Amniotic epithelial cell (primary cell): Measurements from ENCODE around the gene ZCCHC2.
A peak's percentile ranks its signal among the peaks of the same experiment; 100 is the strongest.

ENCODE experiments used
- DNase-seq: peaks from one replicate; pipeline ENCODE4 v3.0.0-alpha.2; 2010; ENCODE audit warnings: low read depth

ZCCHC2 gene

GRCh38 chr18:62538881-62539280, 16.1 kb downstream of the ZCCHC2 start:
- no peak for DNase-seq

GRCh38 chr18:62539284-62540165, 16.7 kb downstream of the ZCCHC2 start:
- no peak for DNase-seq

GRCh38 chr18:62543021-62543420, 20.2 kb downstream of the ZCCHC2 start:
- no peak for DNase-seq

DNA sequence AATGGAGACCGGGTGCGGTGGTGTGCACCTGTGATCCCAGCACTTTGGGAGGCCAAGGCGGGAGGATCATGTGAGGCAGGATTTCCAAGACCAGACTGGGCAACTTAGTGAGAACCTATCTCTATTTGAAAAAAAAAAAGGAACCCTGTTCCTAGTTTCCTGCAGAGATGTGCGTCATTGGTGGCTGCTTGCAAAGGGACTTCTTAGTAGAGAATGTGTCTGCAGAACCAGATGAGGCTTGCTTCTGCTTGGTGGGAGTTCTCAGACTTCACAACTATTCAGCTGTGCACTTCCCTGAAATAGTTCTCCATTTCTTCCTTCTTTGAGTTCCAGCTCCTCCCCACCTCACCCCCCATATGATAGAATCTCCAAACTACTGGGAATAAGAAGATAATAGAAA, 22.3 kb downstream of the ZCCHC2 start:
- DNase-seq: no peak

- no peak for DNase-seq
These were observed 26.9 kb downstream of the ZCCHC2 start for GRCh38 chr18:62549755-62550154.

DNA sequence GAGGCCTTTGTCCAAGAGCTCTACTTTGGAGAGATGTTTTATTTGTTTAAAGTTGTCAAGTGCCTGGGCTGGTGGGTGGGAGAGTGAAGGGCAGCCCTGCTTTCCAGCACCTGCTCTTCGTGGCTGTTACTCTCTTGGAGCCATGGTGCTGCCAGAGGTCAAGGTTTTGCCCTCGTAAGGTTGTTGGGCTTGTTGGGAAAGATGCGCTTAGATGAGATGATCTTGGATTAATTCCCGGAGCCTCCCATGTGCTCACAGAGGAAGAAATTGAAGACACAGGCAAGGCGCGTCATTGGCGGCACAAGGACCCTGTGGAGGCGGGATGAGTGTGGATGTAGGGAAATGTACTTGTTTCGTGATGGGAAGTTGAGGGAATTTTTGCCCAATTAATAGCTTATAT, 27.9 kb downstream of the ZCCHC2 start:
- no peak for DNase-seq

- DNase-seq: no peak
These were observed 29.2 kb downstream of the ZCCHC2 start for GRCh38 chr18:62551972-62552513.

DNA sequence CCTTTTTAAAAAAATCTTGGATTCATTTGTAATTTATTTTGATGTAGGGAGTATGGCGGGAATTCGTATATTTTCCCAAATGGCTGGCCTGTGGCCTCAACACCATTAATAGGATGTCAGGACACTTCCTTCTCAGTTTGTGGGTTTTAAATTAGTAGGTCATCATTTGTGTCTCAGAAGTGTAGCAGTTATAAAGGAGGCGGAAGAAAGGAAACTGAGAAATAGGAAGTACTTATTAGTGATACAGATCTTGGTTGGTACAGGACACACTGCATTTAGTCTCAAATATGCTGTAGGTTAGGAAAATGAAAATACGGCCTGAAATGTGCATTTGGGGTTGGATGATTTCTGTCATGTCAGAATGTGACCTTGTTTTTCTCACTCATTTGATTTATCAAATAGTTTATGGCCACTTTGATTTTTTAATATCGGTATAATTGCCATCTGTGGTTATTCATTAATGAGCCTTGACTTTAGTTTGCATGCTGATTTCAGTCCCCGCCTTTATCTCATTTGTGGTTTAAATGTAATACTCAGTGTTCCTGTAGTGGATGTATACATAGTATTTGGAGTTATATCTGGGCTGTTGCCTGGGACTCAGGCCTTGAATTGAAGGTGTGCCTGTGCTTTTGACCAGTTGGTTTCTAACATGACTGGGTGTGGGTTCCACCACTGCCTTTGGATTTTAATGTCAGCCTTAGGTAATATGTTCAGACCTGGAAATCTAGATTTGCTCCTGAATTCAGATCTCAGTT, 31.4 kb downstream of the ZCCHC2 start:
- DNase-seq: no peak

- peak; percentile 36 for DNase-seq
These were observed 32.3 kb downstream of the ZCCHC2 start for GRCh38 chr18:62555135-62555534.

DNA sequence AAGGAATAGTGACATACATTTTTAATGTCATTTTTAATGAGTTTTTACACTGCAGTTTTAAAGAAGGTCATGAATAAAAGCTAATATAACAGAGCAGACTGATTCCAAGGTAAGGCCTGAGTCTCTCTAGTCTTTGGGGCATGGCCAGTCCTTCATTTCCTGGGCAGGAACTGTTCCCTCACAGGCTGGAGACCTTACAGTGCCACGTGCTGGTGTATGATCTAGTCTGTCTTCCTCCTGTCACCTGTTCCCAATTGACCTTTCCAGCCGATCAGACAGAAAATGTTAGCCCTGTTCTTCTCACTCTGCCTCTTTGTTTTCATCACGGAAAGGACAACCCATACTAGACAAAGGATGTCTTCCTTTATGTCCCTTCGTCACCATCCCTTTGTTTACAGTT, 33.6 kb downstream of the ZCCHC2 start:
- DNase-seq: no peak

GRCh38 chr18:62558015-62558663, 35.3 kb downstream of the ZCCHC2 start:
- no peak for DNase-seq

- DNase-seq: no peak
These were observed 41.2 kb downstream of the ZCCHC2 start for GRCh38 chr18:62564044-62564443.

GRCh38 chr18:62566199-62566598, 43.4 kb downstream of the ZCCHC2 start:
- DNase-seq: peak; percentile 29

DNA sequence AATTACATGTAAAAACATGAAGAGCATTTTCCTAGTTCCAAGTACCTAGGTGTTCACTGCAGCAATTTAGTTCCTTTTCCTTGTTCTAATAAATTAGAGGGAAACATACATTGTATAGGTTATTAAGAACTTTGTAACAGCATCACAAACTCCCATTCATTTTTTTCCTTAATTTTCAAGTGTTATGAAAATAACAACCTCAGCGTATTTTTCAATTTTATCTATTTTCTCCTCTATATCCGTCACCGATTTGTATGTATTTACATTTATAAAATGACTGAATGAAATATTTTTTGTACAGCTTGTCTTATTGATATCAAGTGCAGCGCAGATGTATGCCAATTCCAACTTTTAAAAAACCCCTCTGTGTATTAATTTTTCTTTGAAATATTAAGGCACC, 44.0 kb downstream of the ZCCHC2 start:
- no peak for DNase-seq

GRCh38 chr18:62569081-62569655, 46.3 kb downstream of the ZCCHC2 start:
- peak; percentile 11 for DNase-seq

- DNase-seq: no peak
These were observed 48.2 kb downstream of the ZCCHC2 start for GRCh38 chr18:62571037-62571436.

DNA sequence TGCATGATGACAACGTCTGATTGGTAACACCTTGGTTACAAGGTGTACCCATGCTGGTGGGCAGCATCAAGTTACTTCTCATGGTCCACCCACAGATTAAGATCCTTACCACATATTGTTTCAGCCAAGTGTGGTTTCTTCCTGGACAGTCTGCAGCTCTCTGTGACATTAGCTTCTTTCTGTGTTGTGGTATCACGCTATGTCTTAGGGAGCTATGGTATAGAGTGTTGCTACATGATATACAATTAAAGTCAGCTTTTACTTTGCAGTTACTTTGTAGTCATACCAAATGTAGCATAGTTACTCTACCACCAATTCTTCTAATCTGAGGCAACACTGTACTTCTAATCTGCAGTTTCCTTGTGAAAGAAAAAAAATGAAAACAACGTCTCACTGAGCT, 48.8 kb downstream of the ZCCHC2 start:
- DNase-seq: no peak

GRCh38 chr18:62572456-62572855, 49.6 kb downstream of the ZCCHC2 start:
- DNase-seq: no peak

DNA sequence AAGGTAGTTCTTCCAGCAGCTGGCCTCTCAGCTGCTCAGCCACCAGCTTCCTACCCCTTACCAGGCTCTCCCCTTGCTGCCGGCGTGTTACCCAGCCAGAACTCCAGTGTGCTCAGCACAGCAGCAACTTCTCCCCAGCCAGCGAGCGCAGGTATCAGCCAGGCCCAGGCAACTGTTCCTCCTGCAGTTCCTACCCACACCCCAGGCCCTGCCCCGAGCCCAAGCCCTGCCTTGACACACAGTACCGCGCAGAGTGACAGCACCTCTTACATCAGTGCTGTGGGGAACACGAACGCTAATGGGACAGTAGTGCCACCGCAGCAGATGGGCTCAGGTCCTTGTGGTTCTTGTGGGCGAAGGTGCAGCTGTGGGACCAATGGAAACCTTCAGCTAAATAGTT, 52.0 kb downstream of the ZCCHC2 start:
- no peak for DNase-seq

DNA sequence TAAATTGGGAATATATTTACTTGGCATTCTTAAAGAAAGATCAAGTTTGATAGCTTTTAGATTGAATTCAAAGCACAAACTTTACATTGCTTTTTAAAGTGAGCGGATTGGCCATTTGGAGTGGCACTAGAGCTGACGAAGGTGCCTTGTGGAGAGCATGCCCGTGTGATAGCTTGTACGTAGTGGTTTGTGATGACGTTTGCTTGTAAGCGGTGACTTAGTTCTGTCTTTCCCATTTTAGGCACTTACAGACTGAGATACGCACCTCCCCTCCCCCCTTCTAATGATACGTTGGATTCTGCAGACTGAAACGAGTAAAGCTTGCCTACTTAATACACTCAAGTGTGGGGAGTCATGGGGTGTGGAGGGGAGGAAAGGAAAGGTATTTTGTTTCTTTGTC, 53.4 kb downstream of the ZCCHC2 start:
- DNase-seq: no peak

DNA sequence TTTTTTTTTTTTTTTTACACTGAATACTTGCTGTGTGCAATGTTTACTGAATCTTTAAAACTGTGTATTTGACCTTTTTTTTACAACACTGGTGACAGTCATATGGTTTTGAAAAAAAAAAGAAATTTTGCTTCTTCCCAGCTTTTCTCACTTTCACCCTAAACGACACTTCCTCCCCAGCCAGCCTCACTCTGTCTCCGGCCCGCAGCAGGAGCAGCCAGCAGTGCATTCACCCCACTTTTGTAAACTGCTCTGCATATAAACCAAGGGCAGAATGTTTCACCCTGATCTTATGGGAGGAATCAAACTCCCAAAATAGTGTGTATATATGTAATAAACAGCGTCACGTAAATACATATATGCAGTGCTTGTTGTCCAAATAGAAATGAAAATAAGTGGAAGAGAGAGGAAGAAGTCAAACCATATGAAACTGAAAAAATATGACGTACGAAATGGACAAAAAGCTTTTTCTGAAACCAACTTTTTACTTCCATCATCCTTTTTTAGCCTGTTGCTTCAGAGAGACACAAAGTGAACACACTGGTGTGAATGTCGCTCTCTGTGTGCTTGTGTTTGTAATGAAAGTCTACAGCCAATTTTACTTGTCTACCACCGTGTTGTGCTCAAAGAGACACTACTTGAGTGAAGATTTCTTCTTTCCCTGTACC, 54.2 kb downstream of the ZCCHC2 start:
- no peak for DNase-seq

DNA sequence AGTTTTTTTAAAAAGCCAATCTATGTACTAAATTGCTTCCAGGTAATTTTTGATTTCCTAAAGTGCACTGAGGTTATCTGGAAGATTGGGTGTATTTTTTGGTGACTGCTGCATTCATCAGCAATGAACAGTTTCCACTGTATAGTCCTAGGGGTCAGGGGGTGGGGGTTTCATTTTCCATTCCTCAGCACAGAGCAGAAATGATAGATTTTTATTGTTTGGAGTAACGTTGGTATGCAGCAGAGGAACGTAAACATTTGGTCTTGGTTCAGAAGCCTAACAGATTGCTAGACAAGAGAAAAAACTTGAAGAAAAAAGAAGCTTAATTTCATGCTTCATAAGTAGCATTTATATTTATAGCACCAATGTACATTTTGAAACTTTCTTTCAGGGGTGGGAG, 54.9 kb downstream of the ZCCHC2 start:
- DNase-seq: no peak
